ENCODE results near the gene DENND4A.

Gene DENND4A

DNA sequence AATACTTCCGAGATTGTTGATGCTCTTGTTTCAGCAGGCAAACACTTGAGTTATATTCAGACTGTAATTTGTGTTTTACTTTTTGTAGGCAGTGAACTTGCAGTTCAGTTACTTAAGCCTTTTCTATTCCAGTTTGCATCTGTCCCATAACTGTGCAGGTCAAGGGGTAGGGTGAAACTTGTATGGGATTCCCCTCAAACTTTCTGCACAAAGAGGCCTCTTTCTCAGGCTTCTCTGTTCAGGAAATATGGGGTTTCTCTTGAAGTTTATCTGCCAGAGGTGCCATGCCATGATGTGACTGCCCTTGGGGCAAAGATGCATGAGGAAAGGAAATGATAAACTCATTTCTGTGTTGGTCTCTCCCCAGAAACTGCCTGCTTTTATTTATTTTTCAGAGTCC lies 103.6 kb downstream of the DENND4A start:
- DNase-seq (ENCODE audit: low read depth in 2 of 3, low spot score in 2 of 3), result no peak

DNA sequence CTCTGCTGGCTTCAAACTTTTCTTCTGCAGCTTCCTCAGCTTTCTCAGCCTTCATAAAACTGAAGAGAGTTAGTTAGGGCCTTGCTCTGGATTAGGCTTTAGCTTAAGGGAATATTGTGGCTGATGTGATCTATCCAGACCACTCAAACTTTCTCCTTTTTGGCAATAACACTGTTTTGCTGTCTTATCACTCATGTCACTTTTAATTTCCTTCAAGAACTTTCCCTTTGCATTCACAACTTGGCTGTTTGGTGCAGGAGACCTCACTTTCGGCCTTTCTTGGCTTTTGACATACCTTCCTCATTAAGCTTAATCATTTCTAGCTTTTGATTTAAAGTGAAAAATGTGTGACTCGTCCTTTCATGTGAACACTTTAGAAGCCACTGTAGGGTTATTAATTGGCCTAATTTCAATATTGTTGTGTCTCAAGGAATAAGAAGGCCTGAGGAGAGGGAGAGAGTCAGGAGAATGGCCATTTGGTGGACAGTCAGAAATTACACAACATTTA lies 109.6 kb downstream of the DENND4A start:
- no peak for DNase-seq (ENCODE audit: low read depth in 2 of 3, low spot score in 2 of 3)

GRCh38 chr15:65680544-65680943 lies 111.5 kb downstream of the DENND4A start:
- DNase-seq (ENCODE audit: low read depth in 2 of 3, low spot score in 2 of 3), result no peak

- no peak for DNase-seq (ENCODE audit: low read depth in 2 of 3, low spot score in 2 of 3)
Measured at GRCh38 chr15:65676123-65676522, 116.0 kb downstream of the DENND4A start.

DNA sequence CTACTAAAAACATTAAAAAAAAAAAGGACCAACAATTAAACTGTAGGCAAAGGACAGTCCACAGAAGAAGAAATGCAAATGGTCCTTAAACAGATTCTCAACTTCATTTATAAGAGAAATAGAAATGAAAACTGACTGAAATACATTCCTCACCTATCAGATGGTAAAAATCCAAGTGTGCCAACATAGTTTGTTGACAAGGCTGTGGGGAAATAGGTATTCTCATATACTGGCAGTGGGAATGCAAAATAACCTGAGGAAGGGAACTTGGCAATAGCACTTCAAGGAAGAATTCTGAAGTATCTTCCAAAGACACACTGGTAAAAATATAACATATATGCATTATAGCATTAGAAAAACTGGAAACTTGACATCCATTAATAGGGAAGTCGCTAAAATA lies 116.5 kb downstream of the DENND4A start:
- DNase-seq (ENCODE audit: low read depth in 2 of 3, low spot score in 2 of 3), result no peak

GRCh38 chr15:65666257-65666656 lies 125.8 kb downstream of the DENND4A start:
- DNase-seq (ENCODE audit: low read depth in 2 of 3, low spot score in 2 of 3), result no peak

DNA sequence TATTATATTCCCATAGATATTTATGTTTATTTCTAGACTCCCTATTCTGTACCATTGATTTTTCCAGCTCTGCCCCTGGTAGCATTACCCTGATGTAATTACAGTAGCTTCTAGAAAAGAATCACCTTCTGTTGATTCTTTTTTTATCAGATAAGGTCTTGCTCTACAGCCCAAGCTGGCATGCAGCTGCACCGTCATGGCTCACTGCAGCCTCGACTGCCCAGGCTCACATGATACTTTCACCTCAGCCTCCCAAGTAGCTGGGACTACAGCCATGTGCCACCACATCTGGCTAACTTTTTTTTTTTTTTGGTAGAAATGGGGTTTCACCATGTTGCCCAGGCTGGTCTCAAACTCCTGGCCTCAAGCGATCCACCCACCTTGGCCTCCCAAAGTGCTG lies 128.6 kb downstream of the DENND4A start:
- no peak for DNase-seq (ENCODE audit: low read depth in 2 of 3, low spot score in 2 of 3)

- DNase-seq (ENCODE audit: low read depth in 2 of 3, low spot score in 2 of 3), result no peak
Measured at GRCh38 chr15:65660927-65661326, 131.2 kb downstream of the DENND4A start.

- no peak for DNase-seq (ENCODE audit: low read depth in 2 of 3, low spot score in 2 of 3)
Measured at GRCh38 chr15:65659502-65660052, 132.5 kb downstream of the DENND4A start.

DNA sequence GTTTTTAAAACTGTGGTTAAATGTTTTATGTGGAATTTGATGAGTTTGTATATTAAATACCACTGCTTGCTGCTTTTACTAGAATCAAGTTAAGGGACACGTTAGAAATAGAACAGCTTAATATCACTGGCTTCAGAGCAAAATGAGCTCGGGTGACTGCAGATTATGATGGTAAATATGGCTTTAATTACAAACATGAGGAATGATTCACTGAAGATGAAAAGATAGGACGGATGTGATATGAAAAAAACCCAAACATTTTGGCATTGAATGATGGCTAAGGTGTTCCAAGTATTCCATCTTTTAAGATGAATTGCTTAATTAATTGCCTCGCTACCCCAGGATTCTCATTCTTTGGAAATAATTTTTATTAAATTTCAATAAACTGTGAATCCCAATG lies 136.6 kb downstream of the DENND4A start:
- no peak for DNase-seq (ENCODE audit: low read depth in 2 of 3, low spot score in 2 of 3)

GRCh38 chr15:65655026-65655425 lies 137.1 kb downstream of the DENND4A start:
- no peak for DNase-seq (ENCODE audit: low read depth in 2 of 3, low spot score in 2 of 3)

DNA sequence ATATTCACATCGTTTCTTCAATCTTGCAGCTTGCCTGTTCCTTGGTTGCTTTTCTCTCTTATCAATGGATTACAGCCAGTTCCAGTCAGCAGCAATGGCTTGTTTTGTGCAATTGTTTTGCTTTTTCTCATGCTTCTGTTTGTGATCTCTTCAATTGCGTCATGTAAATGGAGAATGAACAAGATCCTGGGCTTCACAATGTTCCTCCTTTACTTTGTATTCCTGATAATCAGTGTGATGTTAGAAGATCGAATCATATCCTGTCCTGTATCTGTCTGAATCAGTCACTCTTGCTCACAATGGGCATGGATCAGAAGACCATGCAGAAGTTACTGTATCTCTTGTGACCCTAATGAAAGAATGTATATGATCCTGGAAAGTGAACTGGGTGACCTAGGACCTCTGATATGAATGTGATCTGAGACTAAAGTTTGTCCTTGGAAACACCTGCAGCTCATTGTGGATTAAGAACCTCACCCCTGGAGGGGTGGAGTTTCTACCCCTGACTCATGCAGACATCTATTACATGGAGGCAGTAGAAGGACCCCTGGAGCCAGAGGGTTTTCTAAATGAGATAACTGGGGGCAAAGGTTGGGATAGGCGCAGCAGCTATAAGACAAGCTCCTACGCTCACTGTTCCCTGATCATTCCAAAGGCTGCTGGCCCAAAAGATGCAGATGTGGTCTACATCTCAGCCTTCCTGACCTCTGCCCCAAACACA lies 138.1 kb downstream of the DENND4A start:
- DNase-seq (ENCODE audit: low read depth in 2 of 3, low spot score in 2 of 3), result no peak

DNA sequence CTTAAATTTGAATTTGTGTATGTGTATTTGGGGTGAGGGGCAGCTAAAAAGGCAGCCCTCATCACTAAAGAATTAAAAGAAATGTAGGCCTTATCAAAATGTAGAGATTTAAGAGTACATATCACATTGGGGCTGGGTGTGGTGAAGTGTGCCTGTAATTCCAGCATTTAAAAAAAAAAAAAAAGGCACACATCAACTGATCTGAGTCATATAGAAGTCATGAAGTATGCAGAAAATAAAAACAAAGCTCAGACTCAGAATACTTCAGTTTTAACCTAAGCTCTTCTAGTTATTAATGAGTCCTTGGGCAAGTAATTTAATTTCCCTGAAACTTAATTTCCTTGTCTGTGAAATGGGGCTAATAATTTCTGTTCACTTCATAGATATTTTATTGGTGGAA lies 138.8 kb downstream of the DENND4A start:
- DNase-seq (ENCODE audit: low read depth in 2 of 3, low spot score in 2 of 3), result no peak

DNA sequence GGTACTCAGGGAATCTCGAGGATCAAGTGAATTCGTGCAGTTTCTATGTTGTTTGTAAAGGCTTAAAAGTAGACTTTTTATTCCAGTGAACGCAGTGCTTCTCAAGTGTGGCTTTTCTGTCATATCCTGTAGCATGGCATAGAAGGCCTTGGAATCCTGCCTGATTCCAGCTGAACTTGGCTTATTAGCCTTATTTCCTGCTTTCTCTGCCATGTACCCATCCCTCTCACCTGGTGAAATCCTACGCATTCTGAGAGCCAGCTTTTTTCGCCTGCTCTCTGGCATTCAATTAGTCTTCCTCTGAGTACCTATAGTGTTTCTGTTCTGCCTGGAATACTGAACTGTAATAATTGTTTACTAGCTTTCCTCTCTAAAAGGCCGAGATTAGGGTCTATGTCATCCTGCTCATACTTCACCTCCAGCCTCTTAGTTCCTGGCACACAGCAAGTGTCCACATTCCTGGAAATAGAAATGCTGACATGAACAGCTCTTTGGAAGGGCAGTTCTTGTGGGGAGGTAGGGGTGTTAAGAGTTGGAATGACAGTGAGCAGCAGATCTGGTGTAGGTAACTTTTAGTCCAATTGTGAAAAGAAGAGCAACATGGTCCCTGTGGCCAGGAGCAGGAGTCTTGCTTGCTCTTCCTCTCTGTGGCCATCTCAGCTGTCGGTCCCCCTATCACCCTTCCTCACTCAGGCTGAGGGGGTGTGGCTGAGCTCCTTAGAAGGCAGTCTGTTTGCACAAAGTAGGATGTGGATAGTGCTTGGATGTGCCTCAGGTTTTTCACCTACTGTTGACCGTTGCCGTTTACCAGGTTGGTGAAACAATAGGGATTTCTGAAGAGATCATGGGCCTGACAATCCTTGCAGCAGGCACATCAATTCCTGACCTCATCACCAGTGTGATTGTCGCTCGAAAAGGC lies 140.0 kb downstream of the DENND4A start:
- DNase-seq (ENCODE audit: low read depth in 2 of 3, low spot score in 2 of 3), result no peak

DNA sequence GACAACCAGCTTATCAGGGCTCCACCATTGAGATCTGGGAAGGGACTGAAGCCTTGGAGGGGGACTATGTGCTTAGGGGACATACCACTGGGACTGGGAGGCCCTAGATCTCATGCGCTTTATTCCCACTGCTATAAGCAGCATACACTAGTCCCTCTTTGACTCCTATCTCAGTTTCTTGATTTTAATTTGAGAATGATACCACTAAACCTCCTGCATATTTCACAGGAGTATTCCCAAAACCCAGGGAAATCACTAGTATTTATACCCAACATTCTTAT lies 141.1 kb downstream of the DENND4A start:
- no peak for DNase-seq (ENCODE audit: low read depth in 2 of 3, low spot score in 2 of 3)

- DNase-seq (ENCODE audit: low read depth in 2 of 3, low spot score in 2 of 3), result no peak
Measured at GRCh38 chr15:65650312-65651041, 141.6 kb downstream of the DENND4A start.

- DNase-seq (ENCODE audit: low read depth in 2 of 3, low spot score in 2 of 3), result no peak
Measured at GRCh38 chr15:65646486-65646885, 145.6 kb downstream of the DENND4A start.

- no peak for DNase-seq (ENCODE audit: low read depth in 2 of 3, low spot score in 2 of 3)
Measured at GRCh38 chr15:65645392-65645791, 146.7 kb downstream of the DENND4A start.

GRCh38 chr15:65644282-65644681 lies 147.8 kb downstream of the DENND4A start:
- DNase-seq (ENCODE audit: low read depth in 2 of 3, low spot score in 2 of 3), result no peak

DNA sequence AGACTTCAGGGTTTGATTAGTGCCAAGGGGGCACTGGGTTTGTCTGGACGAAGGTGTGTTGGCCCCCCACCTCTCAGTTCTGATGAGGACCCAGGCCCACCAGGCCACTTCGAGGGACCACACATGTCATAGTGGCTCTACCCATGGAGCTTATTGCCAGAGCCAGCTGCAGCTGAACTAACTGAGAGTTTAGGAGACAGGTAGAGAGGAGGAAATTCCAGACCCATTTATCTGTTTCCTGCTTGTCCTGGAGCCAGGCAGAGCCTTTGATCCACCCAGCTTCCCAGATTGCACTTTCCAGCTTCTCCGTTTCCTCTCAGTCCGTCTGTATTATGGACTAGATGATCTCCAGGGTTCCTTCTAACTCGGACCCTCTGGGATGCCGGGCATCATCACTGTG lies 149.5 kb downstream of the DENND4A start:
- DNase-seq (ENCODE audit: low read depth in 2 of 3, low spot score in 2 of 3), result no peak

DNA sequence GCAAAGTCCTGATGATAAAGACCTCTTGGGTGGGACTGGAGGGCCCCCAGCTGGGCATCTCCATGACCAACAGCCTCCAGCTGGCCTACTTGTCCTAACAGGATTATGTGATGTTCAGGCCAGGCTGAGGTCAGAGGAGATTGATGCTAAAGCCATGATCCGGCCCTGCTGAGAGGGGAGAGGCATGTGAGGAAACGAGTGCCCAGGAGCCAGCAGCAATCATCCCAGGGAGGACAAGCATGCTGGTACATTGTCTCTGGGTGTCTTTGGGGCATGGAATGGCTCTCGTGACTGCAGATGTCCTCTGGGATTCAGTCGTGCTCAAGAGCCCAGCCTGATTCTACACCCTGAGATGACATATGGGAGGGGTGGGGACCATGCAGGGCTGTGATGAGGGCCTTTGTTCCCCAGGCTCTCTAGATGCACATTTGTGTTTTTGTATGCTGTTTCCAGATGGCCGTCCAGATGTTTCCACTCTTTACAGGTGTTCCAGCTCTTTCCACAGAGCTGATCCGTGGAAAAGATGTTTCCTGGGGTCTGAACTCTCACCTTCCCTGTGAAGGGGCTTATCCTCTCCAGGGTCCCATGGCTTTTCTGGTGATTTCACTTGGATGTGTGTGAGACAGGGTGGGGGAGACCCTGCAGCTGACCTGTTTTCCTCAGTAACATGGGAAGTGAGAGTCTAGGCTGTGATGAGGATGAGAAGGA lies 150.2 kb downstream of the DENND4A start:
- no peak for DNase-seq (ENCODE audit: low read depth in 2 of 3, low spot score in 2 of 3)

Measured in activated CD8-positive, alpha-beta memory T cell treated with anti-CD3 and anti-CD28 coated beads for 48 hours (primary cell).